ENCODE measurements around the gene CACTIN.
"Not testable (repeated sequence)": the region's sequence is repeated elsewhere in the genome, so short reads cannot be mapped to it uniquely, and the experiment has no call there.

The CACTIN gene

GRCh38 chr19:3653081-3653795 is 26.6 kb upstream of the CACTIN start:
- no peak for TF ChIP-seq TAF1 (IDR thresholded peaks at IDR 0.05; ENCODE audit: borderline replicate concordance, low read depth, low read length)
- TF ChIP-seq POLR2AphosphoS5 (IDR thresholded peaks at IDR 0.05; ENCODE audit: low read depth, low read length): no peak
- TF ChIP-seq POLR2A (IDR thresholded peaks at IDR 0.05; ENCODE audit: low read depth, low read length): no peak
- no peak for DNase-seq (ENCODE audit: insufficient read length)
- no peak for FAIRE-seq

GRCh38 chr19:3652422-3652821 is 25.8 kb upstream of the CACTIN start:
- TF ChIP-seq POLR2AphosphoS5 (IDR thresholded peaks at IDR 0.05; ENCODE audit: low read depth, low read length) (no peak), TAF1 (IDR thresholded peaks at IDR 0.05; ENCODE audit: borderline replicate concordance, low read depth, low read length) (no peak), POLR2A (IDR thresholded peaks at IDR 0.05; ENCODE audit: low read depth, low read length) (no peak)
- FAIRE-seq (no peak), DNase-seq (ENCODE audit: insufficient read length) (no peak)

GRCh38 chr19:3651684-3652083 is 25.1 kb upstream of the CACTIN start:
- no peak for TF ChIP-seq POLR2A (IDR thresholded peaks at IDR 0.05; ENCODE audit: low read depth, low read length)
- no peak for DNase-seq (ENCODE audit: insufficient read length)
- no peak for FAIRE-seq

DNA sequence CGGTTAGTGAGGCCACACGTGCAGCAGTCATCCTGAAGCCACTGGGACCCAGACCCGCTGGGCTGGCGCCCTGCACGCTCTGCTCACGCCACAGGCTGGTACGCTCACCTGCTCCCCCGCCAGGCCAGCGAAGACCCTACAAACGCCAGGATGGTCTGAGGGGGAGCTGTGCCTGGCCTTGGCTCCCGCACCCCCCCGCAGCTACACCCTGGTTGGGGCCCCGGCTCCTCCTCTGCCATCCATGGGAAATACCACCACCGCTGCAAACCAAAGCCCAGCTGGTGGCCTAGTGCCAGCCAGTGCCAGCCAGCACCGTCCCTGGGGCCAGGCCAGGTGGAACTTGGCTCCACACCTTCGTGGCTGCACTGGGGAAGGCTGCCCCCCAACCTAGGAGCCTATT is 23.3 kb upstream of the CACTIN start:
- DNase-seq (ENCODE audit: insufficient read length) (no peak), FAIRE-seq (no peak)
- no peak for TF ChIP-seq POLR2A (IDR thresholded peaks at IDR 0.05; ENCODE audit: low read depth, low read length)
- no peak for TF ChIP-seq POLR2AphosphoS5 (IDR thresholded peaks at IDR 0.05; ENCODE audit: low read depth, low read length)
- no peak for TF ChIP-seq TAF1 (IDR thresholded peaks at IDR 0.05; ENCODE audit: borderline replicate concordance, low read depth, low read length)

- FAIRE-seq (no peak), DNase-seq (ENCODE audit: insufficient read length) (no peak)
- no peak for TF ChIP-seq POLR2AphosphoS5 (IDR thresholded peaks at IDR 0.05; ENCODE audit: low read depth, low read length)
- TF ChIP-seq POLR2A (IDR thresholded peaks at IDR 0.05; ENCODE audit: low read depth, low read length): no peak
Observed at GRCh38 chr19:3648037-3648905, 21.7 kb upstream of the CACTIN start.

- not testable (repeated sequence) for FAIRE-seq; DNase-seq (ENCODE audit: insufficient read length)
Observed at GRCh38 chr19:3647102-3647501, 20.5 kb upstream of the CACTIN start.

DNA sequence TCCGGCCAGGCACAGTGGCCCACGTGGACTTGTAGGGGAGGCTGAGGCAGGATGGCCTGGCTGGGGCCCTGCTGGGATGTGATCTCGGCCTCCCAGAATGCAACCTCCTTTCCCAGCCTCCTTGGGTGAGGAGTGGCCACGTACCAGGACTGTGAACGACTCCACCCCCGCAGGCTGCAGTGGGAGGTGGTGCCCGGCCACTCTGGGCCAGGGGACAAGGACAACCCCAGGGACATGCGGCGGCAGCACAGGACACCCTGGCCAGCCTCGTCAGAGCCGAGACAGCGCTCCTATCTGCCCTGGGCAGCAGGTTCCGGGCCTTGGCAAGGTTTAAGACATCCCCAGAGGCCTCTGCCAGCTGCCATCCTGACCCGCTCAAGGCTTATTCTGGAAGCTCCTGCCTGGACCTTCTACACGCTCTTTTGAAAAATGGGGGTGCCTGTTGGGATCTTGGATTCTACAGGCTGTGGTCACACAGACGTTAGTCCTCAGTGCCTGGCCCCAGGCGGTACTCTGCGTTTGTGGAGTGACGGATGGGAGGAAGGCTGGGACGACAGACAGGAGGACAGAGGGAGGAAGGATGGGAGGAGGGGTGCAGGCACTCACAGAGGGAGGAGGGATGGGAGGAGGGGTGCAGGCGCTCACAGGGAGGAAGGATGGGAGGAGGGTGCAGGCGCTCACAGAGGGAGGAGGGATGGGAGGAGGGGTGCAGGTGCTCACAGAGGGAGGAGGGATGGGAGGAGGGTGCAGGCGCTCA is 19.9 kb upstream of the CACTIN start:
- no peak for DNase-seq (ENCODE audit: insufficient read length)
- TF ChIP-seq TAF1 (IDR thresholded peaks at IDR 0.05; ENCODE audit: borderline replicate concordance, low read depth, low read length): no peak
- no peak for TF ChIP-seq POLR2A (IDR thresholded peaks at IDR 0.05; ENCODE audit: low read depth, low read length)
- TF ChIP-seq POLR2AphosphoS5 (IDR thresholded peaks at IDR 0.05; ENCODE audit: low read depth, low read length): no peak
- no peak for FAIRE-seq

- TF ChIP-seq POLR2AphosphoS5 (IDR thresholded peaks at IDR 0.05; ENCODE audit: low read depth, low read length): no peak
- TF ChIP-seq POLR2A (IDR thresholded peaks at IDR 0.05; ENCODE audit: low read depth, low read length): no peak
- no peak for TF ChIP-seq TAF1 (IDR thresholded peaks at IDR 0.05; ENCODE audit: borderline replicate concordance, low read depth, low read length)
- FAIRE-seq (no peak), DNase-seq (ENCODE audit: insufficient read length) (no peak)
Observed at GRCh38 chr19:3645726-3646125, 19.1 kb upstream of the CACTIN start.

DNA sequence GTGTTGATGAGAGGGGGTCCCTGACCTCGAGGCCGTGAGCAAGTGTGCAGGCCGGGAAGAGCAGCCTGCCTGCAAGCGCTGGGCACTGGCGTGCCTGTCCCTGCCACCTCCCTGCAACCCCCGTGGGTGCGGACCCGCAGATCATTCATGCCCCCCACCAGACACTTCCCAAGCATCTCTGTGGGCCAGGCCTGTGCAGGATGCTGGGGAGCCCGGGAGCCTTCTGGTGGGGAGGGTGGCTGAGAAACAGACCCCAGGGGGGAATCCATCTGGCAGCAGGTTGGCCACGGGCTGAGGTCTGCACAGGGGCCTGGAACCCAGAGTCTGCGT is 18.4 kb upstream of the CACTIN start:
- DNase-seq (ENCODE audit: insufficient read length): no peak
- FAIRE-seq: no peak
- TF ChIP-seq POLR2AphosphoS5 (IDR thresholded peaks at IDR 0.05; ENCODE audit: low read depth, low read length) (no peak), TAF1 (IDR thresholded peaks at IDR 0.05; ENCODE audit: borderline replicate concordance, low read depth, low read length) (no peak), POLR2A (IDR thresholded peaks at IDR 0.05; ENCODE audit: low read depth, low read length) (no peak)

DNA sequence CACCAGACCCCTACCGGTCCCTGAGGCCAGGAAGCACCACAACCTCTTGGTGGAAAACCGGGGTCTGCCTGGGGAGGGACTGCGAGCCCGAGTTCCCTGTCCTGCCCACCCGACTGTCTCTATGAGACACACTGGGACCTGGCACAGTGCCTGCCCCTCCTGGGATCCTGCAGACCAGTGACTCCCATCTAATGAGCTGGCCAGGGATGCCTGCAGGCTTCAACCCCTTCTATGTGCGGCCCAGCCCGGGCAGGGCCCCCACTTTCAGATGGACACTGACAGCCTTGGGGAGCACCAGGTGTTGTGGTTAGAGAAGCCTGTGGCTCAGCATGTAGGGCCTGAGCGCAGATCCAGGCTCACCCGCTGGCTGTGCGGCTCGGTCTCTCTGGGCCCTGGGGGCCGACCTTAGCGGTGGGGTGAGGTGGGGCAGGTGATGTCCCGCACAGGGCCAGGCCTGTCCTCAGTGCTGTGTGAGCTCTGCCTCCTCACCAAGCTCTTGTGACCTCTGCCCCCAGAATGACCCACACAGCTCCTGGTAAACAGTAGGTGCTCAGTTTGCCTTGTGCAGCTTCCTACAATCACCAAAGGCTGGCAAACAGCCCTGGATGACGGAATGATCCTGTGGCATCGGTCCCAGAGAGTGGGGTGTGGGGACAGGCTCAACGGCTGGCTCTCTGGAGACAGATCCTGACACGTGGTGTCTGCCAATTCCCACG is 17.9 kb upstream of the CACTIN start:
- TF ChIP-seq POLR2A (IDR thresholded peaks at IDR 0.05; ENCODE audit: low read depth, low read length) (no peak), POLR2AphosphoS5 (IDR thresholded peaks at IDR 0.05; ENCODE audit: low read depth, low read length) (no peak), TAF1 (IDR thresholded peaks at IDR 0.05; ENCODE audit: borderline replicate concordance, low read depth, low read length) (no peak)
- FAIRE-seq (no peak), DNase-seq (ENCODE audit: insufficient read length) (no peak)

DNA sequence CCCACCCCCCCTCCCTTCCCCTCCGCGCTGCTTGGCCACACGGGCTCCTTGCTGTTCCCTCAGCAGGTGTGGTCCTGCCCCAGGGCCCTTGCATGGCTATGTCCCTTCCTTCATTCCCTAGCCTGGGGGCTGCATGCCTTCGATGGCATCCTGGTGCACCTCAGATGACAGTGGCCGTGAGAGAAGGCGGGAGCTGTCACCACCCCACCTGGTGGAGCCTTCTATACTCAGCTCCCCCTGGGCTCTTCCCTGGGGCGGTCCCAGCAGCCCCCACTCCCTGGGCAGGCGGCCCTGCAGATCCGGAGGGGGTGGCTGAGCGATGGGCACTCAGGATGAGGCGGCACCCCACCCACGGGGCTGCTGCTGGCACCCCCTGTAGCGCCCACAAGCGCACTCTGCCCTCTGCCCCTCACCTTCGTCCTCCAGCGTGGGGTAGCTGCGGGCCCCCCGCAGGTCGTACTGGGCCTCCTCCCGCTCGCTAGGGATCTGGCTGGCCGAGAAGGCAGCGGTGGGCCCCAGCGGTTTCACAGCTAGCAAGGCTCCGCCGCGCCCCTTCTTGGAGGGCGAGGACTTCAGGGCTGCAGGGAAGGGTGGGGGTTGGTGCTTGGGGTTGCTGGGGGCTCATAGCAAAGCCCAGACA is 17.2 kb upstream of the CACTIN start:
- TF ChIP-seq TAF1 (IDR thresholded peaks at IDR 0.05; ENCODE audit: borderline replicate concordance, low read depth, low read length) (no peak), POLR2AphosphoS5 (IDR thresholded peaks at IDR 0.05; ENCODE audit: low read depth, low read length) (no peak), POLR2A (IDR thresholded peaks at IDR 0.05; ENCODE audit: low read depth, low read length) (no peak)
- DNase-seq (ENCODE audit: insufficient read length): no peak
- no peak for FAIRE-seq
